WERI-Rb-1 (cell line): ENCODE results near the gene NKG7.

ENCODE experiments used
- DNase-seq: peaks from one replicate; pipeline ENCODE4 v3.0.0-alpha.2; 2020
- H3K27ac ChIP-seq: fragments of 250-450 bp; sonication (Bioruptor Pico); 2 replicates; pipeline ENCODE4 v1.5.1; 2020; ENCODE audit warnings: mild to moderate bottlenecking, moderate library complexity
- H3K27me3 ChIP-seq: fragments of 250-450 bp; sonication (Bioruptor Pico); 2 replicates; pipeline ENCODE4 v1.5.1; 2021; ENCODE audit warnings: mild to moderate bottlenecking, low read depth, moderate library complexity; ENCODE audit not compliant: insufficient read depth, severe bottlenecking
- H3K36me3 ChIP-seq: fragments of 250-450 bp; sonication (Bioruptor Pico); 2 replicates; pipeline ENCODE4 v1.5.1; 2020; ENCODE audit warnings: mild to moderate bottlenecking, moderate library complexity
- H3K4me3 ChIP-seq: 2 replicates; pipeline ENCODE4 v1.5.1; 2011; ENCODE audit warnings: low read depth, mild to moderate bottlenecking, control low read depth, low read length
- H3K9me3 ChIP-seq: fragments of 250-450 bp; sonication (Bioruptor Pico); 2 replicates; pipeline ENCODE4 v1.5.1; 2021; ENCODE audit warnings: mild to moderate bottlenecking, moderate library complexity; ENCODE audit not compliant: severe bottlenecking
- TF ChIP-seq, protein P1 (sequence below): IDR thresholded peaks from 2 replicates; pipeline ENCODE4 v1.5.1; 2011; ENCODE audit warnings: low read depth, mild to moderate bottlenecking, control low read depth, inconsistent platforms, low read length

NKG7 gene

GRCh38 chr19:51392701-51393100 is 20.2 kb upstream of the NKG7 start:
- H3K4me3 ChIP-seq = no peak overlapping the region
- H3K9me3 ChIP-seq = no peaks in the 10 kb centered on the region
- H3K27me3 ChIP-seq = no peaks in the 10 kb centered on the region
- TF ChIP-seq, protein P1, sequence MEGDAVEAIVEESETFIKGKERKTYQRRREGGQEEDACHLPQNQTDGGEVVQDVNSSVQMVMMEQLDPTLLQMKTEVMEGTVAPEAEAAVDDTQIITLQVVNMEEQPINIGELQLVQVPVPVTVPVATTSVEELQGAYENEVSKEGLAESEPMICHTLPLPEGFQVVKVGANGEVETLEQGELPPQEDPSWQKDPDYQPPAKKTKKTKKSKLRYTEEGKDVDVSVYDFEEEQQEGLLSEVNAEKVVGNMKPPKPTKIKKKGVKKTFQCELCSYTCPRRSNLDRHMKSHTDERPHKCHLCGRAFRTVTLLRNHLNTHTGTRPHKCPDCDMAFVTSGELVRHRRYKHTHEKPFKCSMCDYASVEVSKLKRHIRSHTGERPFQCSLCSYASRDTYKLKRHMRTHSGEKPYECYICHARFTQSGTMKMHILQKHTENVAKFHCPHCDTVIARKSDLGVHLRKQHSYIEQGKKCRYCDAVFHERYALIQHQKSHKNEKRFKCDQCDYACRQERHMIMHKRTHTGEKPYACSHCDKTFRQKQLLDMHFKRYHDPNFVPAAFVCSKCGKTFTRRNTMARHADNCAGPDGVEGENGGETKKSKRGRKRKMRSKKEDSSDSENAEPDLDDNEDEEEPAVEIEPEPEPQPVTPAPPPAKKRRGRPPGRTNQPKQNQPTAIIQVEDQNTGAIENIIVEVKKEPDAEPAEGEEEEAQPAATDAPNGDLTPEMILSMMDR = no peak
- H3K27ac ChIP-seq = no peak overlapping the region
- no peaks in the 10 kb centered on the region for H3K36me3 ChIP-seq
- no peak for DNase-seq

DNA sequence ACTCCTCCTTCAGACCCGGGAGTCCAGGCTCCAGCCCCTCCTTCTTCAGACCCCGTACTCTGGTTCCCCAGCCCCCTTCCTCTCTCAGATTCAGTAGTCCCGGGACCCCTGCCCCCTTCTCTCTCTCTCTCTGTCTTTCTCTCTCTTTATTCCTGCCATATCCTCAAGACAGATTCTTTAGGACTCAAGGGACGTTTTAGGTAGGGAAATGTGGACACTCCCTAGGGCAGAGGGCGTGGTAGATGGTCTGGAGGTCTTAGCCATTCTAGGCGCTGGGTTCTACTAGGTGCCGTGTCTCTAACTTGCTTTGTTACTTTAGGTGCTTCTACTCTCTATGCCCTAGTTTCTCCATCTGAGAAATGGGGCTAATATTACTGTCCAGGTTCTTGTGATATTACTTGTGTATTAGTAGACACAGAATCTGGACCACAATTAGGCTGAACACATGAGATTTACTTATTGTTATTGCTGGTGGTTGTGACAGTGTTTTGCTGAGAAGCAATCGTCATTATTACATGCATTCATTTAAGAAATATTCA is 18.7 kb upstream of the NKG7 start:
- no peak overlapping the region for H3K27ac ChIP-seq
- no peak overlapping the region for H3K4me3 ChIP-seq
- no peaks in the 10 kb centered on the region for H3K27me3 ChIP-seq
- no peaks in the 10 kb centered on the region for H3K9me3 ChIP-seq
- DNase-seq = no peak
- TF ChIP-seq, protein P1 = no peak
- H3K36me3 ChIP-seq = no peaks in the 10 kb centered on the region

GRCh38 chr19:51389143-51389542 is 16.7 kb upstream of the NKG7 start:
- no peaks in the 10 kb centered on the region for H3K36me3 ChIP-seq
- TF ChIP-seq, protein P1 = no peak
- DNase-seq = no peak
- H3K27me3 ChIP-seq = no peaks in the 10 kb centered on the region
- H3K4me3 ChIP-seq = no peak overlapping the region
- H3K9me3 ChIP-seq = no peaks in the 10 kb centered on the region
- H3K27ac ChIP-seq = no peak overlapping the region

DNA sequence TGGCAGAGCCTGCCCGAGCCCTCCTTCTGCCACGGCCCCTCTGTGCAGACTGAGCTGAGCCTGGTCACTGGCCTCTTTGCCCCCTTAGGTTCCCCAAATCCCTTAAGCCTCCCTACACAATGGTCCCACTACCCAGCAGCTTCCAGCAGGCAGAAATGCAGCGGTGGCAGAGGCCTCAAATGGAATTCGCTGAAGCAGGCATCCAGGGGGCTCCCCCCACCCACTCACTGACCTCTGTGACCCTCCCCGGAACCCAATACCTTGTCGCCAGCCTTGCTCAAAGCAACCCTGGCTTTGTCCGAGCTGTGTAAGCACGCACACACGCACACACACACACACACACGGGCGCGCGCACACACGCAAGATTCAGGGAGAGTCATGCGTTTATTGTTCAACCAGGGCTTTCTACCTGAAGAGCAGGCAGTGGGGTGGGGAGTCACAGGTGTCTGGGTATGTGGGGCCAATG is 15.5 kb upstream of the NKG7 start, which contains the start of gene LIM2:
LIM2 (minus strand) TSS at position 51 of the 466 bp plus-strand sequence. CDS start 531 bp downstream, outside the sequence.
- DNase-seq = no peak
- Histone ChIP-seq H3K27me3 (no peaks in the 10 kb centered on the region), H3K36me3 (no peaks in the 10 kb centered on the region), H3K4me3 (no peak within 1 kb of the TSS), H3K27ac (no peak within 1 kb of the TSS), H3K9me3 (no peaks in the 10 kb centered on the region)
- TF ChIP-seq, protein P1 = no peak

GRCh38 chr19:51386882-51387520 is 14.5 kb upstream of the NKG7 start:
- no peak overlapping the region for H3K27ac ChIP-seq
- no peak overlapping the region for H3K4me3 ChIP-seq
- no peaks in the 10 kb centered on the region for H3K9me3 ChIP-seq
- TF ChIP-seq, protein P1 = no peak
- no peak for DNase-seq
- H3K36me3 ChIP-seq = no peaks in the 10 kb centered on the region
- no peaks in the 10 kb centered on the region for H3K27me3 ChIP-seq
